HG03342 (cell line): Measurements from ENCODE around the gene CNOT3.
"Not testable (repeated sequence)": the region's sequence is repeated elsewhere in the genome, so short reads cannot be mapped to it uniquely, and the experiment has no call there.

ENCODE experiments used
- ATAC-seq: cut with Tn5 transposase; IDR thresholded peaks from one replicate; pipeline ENCODE4 v1.9.1; 2021; ENCODE audit warnings: mild to moderate bottlenecking, moderate library complexity; ENCODE audit not compliant: unreplicated experiment

The CNOT3 gene

GRCh38 chr19:54137699-54138488 lies at the start of gene CNOT3:
CNOT3 (plus strand) TSS chr19:54137762; CDS start chr19:54142979, 5,217 bp downstream.
- no peak for ATAC-seq

- ATAC-seq = no peak
Observed at GRCh38 chr19:54094426-54095000, 43.0 kb upstream of the CNOT3 start.

GRCh38 chr19:54095136-54095858 lies 42.3 kb upstream of the CNOT3 start:
- ATAC-seq = no peak

DNA sequence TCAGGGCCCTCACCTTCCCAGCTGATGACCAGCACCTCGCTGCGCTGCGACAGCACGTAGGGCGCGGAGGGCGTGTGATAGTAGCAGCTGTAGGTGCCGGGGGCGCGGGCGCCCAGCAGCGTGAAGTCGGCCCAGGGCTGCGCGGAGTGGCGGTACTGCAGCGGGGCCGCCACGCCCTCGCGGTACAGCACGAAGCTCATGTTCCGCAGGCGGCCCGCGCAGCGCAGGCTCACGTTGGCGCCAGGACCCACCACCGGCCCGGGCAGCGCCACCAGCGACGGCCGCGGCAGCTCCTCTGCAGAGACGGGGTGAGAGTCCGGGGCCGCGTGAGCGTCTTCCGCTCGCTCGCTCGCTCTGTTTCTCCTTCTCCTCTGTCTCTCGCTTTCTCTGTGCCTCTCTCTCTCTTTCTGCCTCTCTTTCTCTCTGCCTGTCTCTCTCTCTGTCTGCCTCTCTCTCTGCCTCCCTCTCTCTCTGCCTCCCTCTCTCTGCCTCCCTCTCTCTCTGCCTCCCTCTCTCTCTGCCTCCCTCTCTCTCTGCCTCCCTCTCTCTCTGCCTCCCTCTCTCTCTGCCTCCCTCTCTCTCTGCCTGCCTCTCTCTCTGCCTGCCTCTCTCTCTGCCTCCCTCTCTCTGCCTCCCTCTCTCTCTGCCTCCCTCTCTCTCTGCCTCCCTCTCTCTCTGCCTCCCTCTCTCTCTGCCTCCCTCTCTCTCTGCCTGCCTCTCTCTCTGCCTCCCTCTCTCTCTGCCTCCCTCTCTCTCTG lies 41.5 kb upstream of the CNOT3 start:
- ATAC-seq = not testable (repeated sequence)

DNA sequence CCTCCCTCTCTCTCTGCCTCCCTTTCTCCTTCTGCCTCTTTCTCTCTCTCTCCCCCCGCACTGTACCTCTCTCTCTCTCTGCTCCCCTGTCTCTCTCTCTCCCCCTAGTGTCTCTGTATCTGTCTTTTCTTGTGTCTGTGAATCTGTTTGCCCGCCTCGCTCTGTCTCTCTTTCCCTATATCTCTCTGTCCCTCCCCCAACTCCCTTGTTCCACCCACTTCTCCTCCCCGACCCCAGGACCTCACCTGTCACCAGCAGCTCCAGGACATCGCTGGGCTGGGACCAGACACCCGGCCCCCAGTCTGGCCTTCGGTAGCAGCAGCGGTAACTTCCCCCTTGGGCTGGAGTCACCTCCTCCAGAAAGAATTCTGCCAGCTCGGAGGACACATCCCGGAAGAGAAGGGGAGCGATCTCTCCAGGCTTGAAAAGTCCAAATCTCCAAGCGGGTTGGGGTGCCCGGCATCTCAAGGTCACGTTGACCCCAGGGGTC lies 40.9 kb upstream of the CNOT3 start:
- ATAC-seq = no peak

GRCh38 chr19:54099190-54099902 lies 38.2 kb upstream of the CNOT3 start:
- ATAC-seq = no peak

DNA sequence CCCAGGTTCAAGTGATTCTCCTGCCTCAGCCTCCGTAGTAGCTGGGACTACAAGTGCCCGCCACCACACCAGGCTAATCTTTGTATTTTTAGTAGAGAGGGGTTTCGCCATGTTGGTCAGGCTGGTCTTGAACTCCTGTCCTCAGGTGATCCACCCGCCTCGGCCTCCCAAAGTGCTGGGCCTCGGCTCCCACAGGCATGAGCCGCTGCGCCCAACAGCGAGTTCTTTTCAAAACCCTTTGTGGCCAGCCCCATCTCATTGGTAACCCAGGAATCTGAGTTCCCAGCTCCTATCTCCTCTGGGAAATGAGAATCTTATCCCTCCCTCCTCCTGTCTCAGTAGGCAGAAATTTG lies 37.7 kb upstream of the CNOT3 start:
- ATAC-seq = not testable (repeated sequence)

DNA sequence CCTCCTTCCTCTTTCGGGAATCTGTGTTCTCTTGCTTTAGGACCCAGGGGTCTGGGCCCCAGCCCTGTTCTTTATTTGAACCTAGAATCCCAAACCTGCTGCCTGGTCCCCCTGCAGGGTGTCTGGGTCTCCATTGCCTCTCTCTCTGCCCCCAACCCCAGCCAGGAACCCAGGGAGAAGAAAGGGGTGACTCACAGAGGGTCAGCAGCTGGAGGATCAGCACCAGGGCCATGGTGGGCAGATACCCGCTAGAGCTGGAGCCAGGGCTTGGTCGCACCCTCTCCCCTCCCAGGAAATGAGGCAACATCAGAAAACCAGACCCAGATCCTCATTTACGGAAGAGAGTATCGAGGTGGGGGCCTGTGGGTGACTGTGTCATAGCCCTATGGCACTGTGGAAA lies 37.0 kb upstream of the CNOT3 start, which contains the start of gene OSCAR:
Gene OSCAR, minus strand, starts transcription at position 243 of the 400 bp plus-strand sequence. Its CDS starts 11 bp downstream, at position 232.
- no peak for ATAC-seq

GRCh38 chr19:54102421-54103169 lies 35.0 kb upstream of the CNOT3 start, which contains the start of gene NDUFA3:
NDUFA3 (plus strand) TSS chr19:54102855; CDS start chr19:54102879, 24 bp downstream.
- ATAC-seq = peak; percentile 94

DNA sequence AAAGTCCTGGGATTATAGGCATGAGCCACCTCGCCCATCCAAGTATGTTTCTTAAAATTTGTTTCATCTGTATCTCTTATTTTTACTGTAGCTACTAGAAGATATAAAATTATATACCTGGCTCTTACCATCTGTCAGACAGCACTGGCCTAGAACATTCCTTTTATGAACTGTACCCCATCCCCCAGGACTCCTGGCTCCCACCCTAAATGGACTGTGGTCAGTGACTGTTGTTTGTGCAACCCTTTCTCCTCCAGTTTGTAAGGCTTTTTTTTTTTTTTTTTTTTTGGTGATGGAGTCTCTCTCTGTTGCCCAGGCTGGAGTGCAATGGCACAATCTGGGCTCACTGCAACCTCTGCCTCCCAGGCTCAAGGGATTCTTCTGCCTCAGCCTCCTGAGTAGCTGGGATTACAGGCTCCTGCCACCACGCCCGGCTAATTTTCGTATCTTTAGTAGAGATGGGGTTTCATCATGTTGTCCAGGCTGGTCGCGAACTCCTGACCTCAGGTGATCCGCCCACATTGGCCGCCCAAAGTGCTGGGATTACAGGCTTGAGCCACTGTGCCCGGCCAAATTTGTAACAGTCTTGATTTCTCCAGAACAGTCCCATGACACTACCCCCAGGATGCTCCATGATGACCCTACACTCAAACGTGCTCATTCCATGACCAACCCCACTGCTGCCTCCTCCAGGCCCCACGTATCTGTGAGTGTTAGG lies 32.4 kb upstream of the CNOT3 start:
- no peak for ATAC-seq

GRCh38 chr19:54105796-54106195 lies 31.8 kb upstream of the CNOT3 start:
- no peak for ATAC-seq

DNA sequence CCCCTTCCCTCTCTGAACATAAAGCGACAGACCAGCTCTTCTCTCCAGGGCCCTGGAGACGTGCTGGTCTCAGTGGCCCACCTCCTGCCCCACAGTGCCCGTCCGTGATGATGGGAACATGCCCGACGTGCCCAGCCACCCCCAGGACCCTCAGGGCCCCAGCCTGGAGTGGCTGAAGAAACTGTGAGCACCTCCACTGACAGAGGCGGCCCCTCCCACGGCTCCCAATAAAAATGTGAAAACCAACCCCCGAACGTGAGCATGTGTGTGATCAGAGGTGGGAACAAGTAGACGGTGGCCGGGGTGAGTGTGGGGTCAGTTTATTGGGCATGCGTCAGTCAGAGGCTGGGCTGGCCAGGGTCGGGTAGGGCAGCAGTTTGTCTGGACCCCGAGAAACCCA lies 30.8 kb upstream of the CNOT3 start:
- ATAC-seq = no peak

- ATAC-seq = no peak
Observed at GRCh38 chr19:54107876-54108490, 29.6 kb upstream of the CNOT3 start.

GRCh38 chr19:54108496-54108895 lies 29.1 kb upstream of the CNOT3 start:
- no peak for ATAC-seq

DNA sequence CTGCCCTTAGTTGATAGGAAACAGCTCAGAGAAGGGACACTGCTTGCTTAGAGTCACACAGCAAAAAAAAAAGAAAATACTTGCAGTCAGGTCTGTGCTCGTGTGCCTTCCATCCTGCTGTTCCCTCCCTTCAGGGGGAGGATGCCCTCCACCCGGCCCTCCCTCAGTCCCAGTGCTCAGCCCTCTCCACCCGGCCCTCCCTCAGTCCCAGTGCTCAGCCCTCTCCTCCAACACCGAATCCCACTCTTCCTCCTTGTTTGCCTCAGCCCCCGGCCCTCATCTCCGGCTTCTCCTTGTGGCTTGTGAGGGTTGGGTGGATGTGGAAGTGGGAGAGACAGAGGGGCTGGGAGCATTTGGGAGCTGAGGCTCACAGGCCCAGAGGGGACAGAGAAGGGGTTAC lies 27.9 kb upstream of the CNOT3 start:
- ATAC-seq = no peak

GRCh38 chr19:54114340-54115108 lies 23.0 kb upstream of the CNOT3 start:
- peak; percentile 38 for ATAC-seq
